ENCODE data around the gene PSMD10.

PSMD10 gene

DNA sequence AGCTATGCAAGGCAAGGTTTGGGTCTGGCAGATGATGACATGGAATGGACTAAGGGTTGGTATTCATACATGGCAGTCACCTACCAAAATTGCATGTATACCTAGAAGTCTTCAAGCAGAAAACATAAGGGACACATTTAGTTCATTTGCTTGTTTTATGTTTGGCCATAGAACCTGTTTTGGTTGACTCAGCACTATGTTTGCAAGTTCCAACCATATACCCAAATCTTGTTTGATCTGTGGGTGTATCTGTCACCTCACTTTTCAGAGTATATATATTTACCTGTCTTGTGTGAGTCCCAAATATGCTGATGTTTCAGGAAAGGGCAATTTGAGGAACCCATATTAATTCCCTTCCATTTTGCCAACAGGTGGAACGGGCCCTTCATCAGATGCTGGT is 39.5 kb upstream of the PSMD10 start:
- no peak overlapping the region for H3K9ac ChIP-seq (ENCODE audit: low read length)
- no peaks in the 10 kb centered on the region for H3K9me3 ChIP-seq (ENCODE audit: insufficient read depth, low read length)
- TF ChIP-seq, protein P1, sequence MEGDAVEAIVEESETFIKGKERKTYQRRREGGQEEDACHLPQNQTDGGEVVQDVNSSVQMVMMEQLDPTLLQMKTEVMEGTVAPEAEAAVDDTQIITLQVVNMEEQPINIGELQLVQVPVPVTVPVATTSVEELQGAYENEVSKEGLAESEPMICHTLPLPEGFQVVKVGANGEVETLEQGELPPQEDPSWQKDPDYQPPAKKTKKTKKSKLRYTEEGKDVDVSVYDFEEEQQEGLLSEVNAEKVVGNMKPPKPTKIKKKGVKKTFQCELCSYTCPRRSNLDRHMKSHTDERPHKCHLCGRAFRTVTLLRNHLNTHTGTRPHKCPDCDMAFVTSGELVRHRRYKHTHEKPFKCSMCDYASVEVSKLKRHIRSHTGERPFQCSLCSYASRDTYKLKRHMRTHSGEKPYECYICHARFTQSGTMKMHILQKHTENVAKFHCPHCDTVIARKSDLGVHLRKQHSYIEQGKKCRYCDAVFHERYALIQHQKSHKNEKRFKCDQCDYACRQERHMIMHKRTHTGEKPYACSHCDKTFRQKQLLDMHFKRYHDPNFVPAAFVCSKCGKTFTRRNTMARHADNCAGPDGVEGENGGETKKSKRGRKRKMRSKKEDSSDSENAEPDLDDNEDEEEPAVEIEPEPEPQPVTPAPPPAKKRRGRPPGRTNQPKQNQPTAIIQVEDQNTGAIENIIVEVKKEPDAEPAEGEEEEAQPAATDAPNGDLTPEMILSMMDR (IDR thresholded peaks at IDR 0.05; ENCODE audit: insufficient read depth, low read length, poor library complexity, severe bottlenecking) = no peak
- TF ChIP-seq EZH2phosphoT487 (conservative IDR thresholded peaks at IDR 0.05; ENCODE audit: low read length) = no peak
- no peaks in the 10 kb centered on the region for H3K36me3 ChIP-seq (ENCODE audit: low read length)
- H3K27me3 ChIP-seq (ENCODE audit: low read length) = no peaks in the 10 kb centered on the region
- H2AFZ ChIP-seq (ENCODE audit: low read depth, low read length, severe bottlenecking) = no peak overlapping the region
- H3K9me2 ChIP-seq (replicated peaks; ENCODE audit: insufficient read depth, low read length) = no peaks in the 10 kb centered on the region
- H3F3A ChIP-seq (ENCODE audit: insufficient read depth) = no peaks in the 10 kb centered on the region
- H4K20me1 ChIP-seq (ENCODE audit: low read depth, low read length) = no peaks in the 10 kb centered on the region
- H3K4me3 ChIP-seq (ENCODE audit: insufficient read depth, low read length, poor library complexity, severe bottlenecking) = no peak overlapping the region
- H3K79me2 ChIP-seq (ENCODE audit: insufficient read depth, low read length) = no peaks in the 10 kb centered on the region
- H3K27ac ChIP-seq (ENCODE audit: low read depth, low read length) = no peak overlapping the region
- H3K4me2 ChIP-seq (ENCODE audit: low read depth, low read length, poor library complexity, severe bottlenecking) = no peak overlapping the region

DNA sequence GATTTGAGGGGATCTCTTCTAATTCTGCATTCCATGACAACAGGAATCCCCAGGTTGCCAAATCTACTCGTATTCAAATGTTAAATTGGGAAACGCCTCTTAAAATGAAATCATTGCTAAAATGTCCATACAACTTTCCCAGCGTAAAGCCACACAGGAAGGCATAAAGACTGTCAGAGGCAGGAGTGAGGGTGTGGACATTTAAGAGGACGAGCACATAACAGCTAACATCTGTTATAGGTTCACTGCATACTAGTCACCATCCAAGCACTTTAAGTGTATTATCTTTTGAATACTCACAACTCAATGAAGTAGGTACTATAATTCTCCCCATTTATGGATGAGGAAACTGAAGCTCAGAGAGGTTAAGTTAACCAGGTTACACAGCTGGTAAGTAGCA is 35.8 kb upstream of the PSMD10 start:
- Histone ChIP-seq H3K9me3 (ENCODE audit: insufficient read depth, low read length) (no peaks in the 10 kb centered on the region), H3K27me3 (ENCODE audit: low read length) (no peaks in the 10 kb centered on the region), H3K9me2 (replicated peaks; ENCODE audit: insufficient read depth, low read length) (no peaks in the 10 kb centered on the region), H4K20me1 (ENCODE audit: low read depth, low read length) (no peaks in the 10 kb centered on the region), H3F3A (ENCODE audit: insufficient read depth) (no peaks in the 10 kb centered on the region), H2AFZ (ENCODE audit: low read depth, low read length, severe bottlenecking) (no peak overlapping the region), H3K79me2 (ENCODE audit: insufficient read depth, low read length) (no peaks in the 10 kb centered on the region), H3K4me2 (ENCODE audit: low read depth, low read length, poor library complexity, severe bottlenecking) (no peak overlapping the region), H3K9ac (ENCODE audit: low read length) (no peak overlapping the region), H3K36me3 (ENCODE audit: low read length) (no peaks in the 10 kb centered on the region), H3K27ac (ENCODE audit: low read depth, low read length) (no peak overlapping the region), H3K4me3 (ENCODE audit: insufficient read depth, low read length, poor library complexity, severe bottlenecking) (no peak overlapping the region)
- TF ChIP-seq, protein P1 (IDR thresholded peaks at IDR 0.05; ENCODE audit: insufficient read depth, low read length, poor library complexity, severe bottlenecking) = no peak
- no peak for TF ChIP-seq EZH2phosphoT487 (conservative IDR thresholded peaks at IDR 0.05; ENCODE audit: low read length)

DNA sequence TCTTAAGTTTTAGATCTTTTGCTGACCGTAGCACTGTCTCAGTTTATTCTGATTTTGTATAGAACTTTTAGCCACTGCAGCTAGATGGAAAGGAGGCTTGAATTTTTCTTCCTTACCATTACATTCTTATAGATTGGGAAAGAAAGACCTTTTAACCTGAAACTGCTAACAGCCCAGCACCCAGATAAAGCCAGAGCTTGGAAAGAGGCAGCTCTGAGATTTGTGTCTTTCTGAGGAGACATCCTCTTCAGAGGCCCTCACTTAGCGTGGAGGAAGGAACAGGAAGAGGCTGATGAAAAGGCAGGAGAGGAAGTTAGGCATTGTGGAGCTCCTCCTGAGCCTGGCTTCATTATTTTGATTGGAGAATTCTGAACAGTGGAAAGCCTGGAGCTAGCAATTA is 35.3 kb upstream of the PSMD10 start:
- no peak overlapping the region for H3K4me3 ChIP-seq (ENCODE audit: insufficient read depth, low read length, poor library complexity, severe bottlenecking)
- no peak overlapping the region for H3K9ac ChIP-seq (ENCODE audit: low read length)
- H2AFZ ChIP-seq (ENCODE audit: low read depth, low read length, severe bottlenecking) = no peak overlapping the region
- H3K9me3 ChIP-seq (ENCODE audit: insufficient read depth, low read length) = no peaks in the 10 kb centered on the region
- TF ChIP-seq, protein P1 (IDR thresholded peaks at IDR 0.05; ENCODE audit: insufficient read depth, low read length, poor library complexity, severe bottlenecking) = no peak
- no peak for TF ChIP-seq EZH2phosphoT487 (conservative IDR thresholded peaks at IDR 0.05; ENCODE audit: low read length)
- H3K36me3 ChIP-seq (ENCODE audit: low read length) = no peaks in the 10 kb centered on the region
- H3K79me2 ChIP-seq (ENCODE audit: insufficient read depth, low read length) = no peaks in the 10 kb centered on the region
- H3F3A ChIP-seq (ENCODE audit: insufficient read depth) = no peaks in the 10 kb centered on the region
- no peak overlapping the region for H3K27ac ChIP-seq (ENCODE audit: low read depth, low read length)
- no peaks in the 10 kb centered on the region for H3K9me2 ChIP-seq (replicated peaks; ENCODE audit: insufficient read depth, low read length)
- no peaks in the 10 kb centered on the region for H4K20me1 ChIP-seq (ENCODE audit: low read depth, low read length)
- no peak overlapping the region for H3K4me2 ChIP-seq (ENCODE audit: low read depth, low read length, poor library complexity, severe bottlenecking)
- no peaks in the 10 kb centered on the region for H3K27me3 ChIP-seq (ENCODE audit: low read length)
